Left ventricle myocardium inferior (tissue), 1 donor: Measurements from ENCODE around the gene PCNX2. TPM values are rescaled to one million over a fixed set of nuclear protein-coding genes. Genes with fewer than 3 reads are reported as not detected.
"Not testable (repeated sequence)": the region's sequence is repeated elsewhere in the genome, so short reads cannot be mapped to it uniquely, and the experiment has no call there.

Source experiments
- DNase-seq: peaks from one replicate; pipeline ENCODE4 v3.0.0-alpha.2; 2020
- H3K27ac ChIP-seq: fragments of 200-600 bp; replicated peaks from 2 replicates; pipeline ENCODE4 v1.8.0; 2021
- H3K27me3 ChIP-seq: fragments of 200-600 bp; 2 replicates; pipeline ENCODE4 v1.8.0; 2021; ENCODE audit warnings: low read depth
- H3K36me3 ChIP-seq: fragments of 200-600 bp; 2 replicates; pipeline ENCODE4 v1.8.0; 2021
- H3K4me1 ChIP-seq: fragments of 200-600 bp; 2 replicates; pipeline ENCODE4 v1.8.0; 2021
- H3K4me3 ChIP-seq: fragments of 200-600 bp; 2 replicates; pipeline ENCODE4 v1.8.0; 2021; ENCODE audit warnings: mild to moderate bottlenecking, moderate library complexity
- H3K9me3 ChIP-seq: fragments of 200-600 bp; replicated peaks from 2 replicates; pipeline ENCODE4 v1.8.0; 2021
- intact Hi-C: fragments of 100-400 bp; cut with micrococcal nuclease; formaldehyde crosslinking; loops from one replicate; pipeline ENCODE4 v1.11.0; 2022
- total RNA-seq: library from RNA; stranded (reverse); fragmentation: NEBNext Ultra II Directional; extraction: Animal tissue kit (Norgen Biotek cat#: 25700); gene quantifications from one replicate; pipeline ENCODE4 v1.2.1, GENCODE V29; 2021
- TF ChIP-seq, protein P1 (sequence below): fragments of 200-600 bp; IDR thresholded peaks from 2 replicates; pipeline ENCODE4 v1.8.0; 2021; ENCODE audit warnings: antibody characterized with exemption, mild to moderate bottlenecking, borderline replicate concordance
- donor health status: DM: no; HTN: yes; CAD: no; lungs with severe emphysema.

PCNX2 gene
- total RNA-seq, 1 donor from 2014 or later = 0.82 TPM

DNA sequence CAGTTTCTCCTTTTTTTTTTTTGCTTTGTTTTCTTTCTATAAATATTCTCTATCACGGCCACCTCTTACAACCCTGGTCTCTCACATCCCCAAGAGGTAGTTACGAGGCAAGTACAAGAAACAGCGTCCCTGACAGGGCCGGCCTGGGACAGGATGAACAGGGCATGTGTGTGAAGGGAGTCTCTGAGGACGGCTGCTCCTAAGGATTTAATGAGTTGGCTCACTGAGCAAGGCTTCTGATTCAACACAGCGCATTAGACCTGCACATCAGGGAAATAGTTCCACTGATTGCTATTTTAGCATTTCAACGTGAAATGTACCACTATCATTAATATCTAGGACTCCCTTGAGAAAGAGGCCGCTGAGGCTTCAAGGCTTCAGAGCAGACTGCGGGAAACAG lies 291.1 kb downstream of the PCNX2 start:
- intact Hi-C loops = no loop called here
- H3K27ac ChIP-seq = no peak overlapping the region
- no peaks in the 10 kb centered on the region for H3K36me3 ChIP-seq
- TF ChIP-seq, protein P1, sequence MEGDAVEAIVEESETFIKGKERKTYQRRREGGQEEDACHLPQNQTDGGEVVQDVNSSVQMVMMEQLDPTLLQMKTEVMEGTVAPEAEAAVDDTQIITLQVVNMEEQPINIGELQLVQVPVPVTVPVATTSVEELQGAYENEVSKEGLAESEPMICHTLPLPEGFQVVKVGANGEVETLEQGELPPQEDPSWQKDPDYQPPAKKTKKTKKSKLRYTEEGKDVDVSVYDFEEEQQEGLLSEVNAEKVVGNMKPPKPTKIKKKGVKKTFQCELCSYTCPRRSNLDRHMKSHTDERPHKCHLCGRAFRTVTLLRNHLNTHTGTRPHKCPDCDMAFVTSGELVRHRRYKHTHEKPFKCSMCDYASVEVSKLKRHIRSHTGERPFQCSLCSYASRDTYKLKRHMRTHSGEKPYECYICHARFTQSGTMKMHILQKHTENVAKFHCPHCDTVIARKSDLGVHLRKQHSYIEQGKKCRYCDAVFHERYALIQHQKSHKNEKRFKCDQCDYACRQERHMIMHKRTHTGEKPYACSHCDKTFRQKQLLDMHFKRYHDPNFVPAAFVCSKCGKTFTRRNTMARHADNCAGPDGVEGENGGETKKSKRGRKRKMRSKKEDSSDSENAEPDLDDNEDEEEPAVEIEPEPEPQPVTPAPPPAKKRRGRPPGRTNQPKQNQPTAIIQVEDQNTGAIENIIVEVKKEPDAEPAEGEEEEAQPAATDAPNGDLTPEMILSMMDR = no peak
- H3K4me1 ChIP-seq = no peaks in the 10 kb centered on the region
- DNase-seq = no peak
- H3K27me3 ChIP-seq = no peaks in the 10 kb centered on the region
- H3K9me3 ChIP-seq = no peaks in the 10 kb centered on the region
- no peak overlapping the region for H3K4me3 ChIP-seq

- DNase-seq, H3K4me1 ChIP-seq, H3K27me3 ChIP-seq, H3K27ac ChIP-seq, intact Hi-C loops, H3K4me3 ChIP-seq, H3K36me3 ChIP-seq, H3K9me3 ChIP-seq: not testable (repeated sequence)
Measured at GRCh38 chr1:233003638-233004037, 291.9 kb downstream of the PCNX2 start.

DNA sequence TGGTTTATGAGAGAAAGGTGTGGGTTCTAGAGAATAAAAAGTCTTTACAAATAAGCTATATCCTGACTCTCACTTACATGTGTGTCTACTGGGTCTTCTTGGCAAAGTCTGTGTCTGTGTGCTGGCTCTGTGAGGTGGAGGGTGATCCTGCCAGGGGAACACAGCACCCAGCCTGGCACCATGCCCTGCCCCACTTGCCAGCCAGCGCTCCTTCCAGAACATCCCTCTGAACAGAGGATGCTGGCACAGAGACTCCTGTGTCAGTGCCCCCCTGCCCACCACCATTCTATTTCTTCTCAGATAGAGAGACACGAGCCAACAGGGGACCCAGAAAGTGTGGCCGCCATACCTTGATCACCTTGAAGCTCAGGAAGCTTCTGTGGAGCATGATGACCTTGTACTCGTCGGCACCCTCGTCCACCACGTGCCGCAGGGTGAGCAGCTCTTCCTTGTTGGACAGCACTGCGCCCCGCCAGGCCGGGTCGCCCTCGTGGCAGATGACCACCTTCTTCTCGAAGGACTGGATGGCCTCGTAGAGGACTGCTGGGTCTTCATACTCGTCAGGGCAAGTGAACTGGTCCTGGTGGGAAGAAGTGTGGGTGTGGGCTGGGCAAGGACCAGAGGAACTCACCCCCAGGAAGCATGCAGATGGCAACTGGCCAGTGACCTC lies 295.4 kb downstream of the PCNX2 start:
- Histone ChIP-seq H3K4me3 (no peak overlapping the region), H3K27ac (no peak overlapping the region), H3K9me3 (no peaks in the 10 kb centered on the region), H3K36me3 (no peaks in the 10 kb centered on the region), H3K4me1 (no peaks in the 10 kb centered on the region), H3K27me3 (no peaks in the 10 kb centered on the region)
- DNase-seq = peak; percentile 63
- intact Hi-C loops = no loop called here
- TF ChIP-seq, protein P1 = no peak

GRCh38 chr1:232998646-232999045 lies 296.9 kb downstream of the PCNX2 start:
- H3K4me1 ChIP-seq = no peaks in the 10 kb centered on the region
- no peak for DNase-seq
- no peak overlapping the region for H3K27ac ChIP-seq
- H3K9me3 ChIP-seq = peaks cover 4% of the 10 kb centered on the region
- TF ChIP-seq, protein P1 = no peak
- H3K4me3 ChIP-seq = no peak overlapping the region
- H3K36me3 ChIP-seq = no peaks in the 10 kb centered on the region
- intact Hi-C loops = no loop called here
- no peaks in the 10 kb centered on the region for H3K27me3 ChIP-seq

DNA sequence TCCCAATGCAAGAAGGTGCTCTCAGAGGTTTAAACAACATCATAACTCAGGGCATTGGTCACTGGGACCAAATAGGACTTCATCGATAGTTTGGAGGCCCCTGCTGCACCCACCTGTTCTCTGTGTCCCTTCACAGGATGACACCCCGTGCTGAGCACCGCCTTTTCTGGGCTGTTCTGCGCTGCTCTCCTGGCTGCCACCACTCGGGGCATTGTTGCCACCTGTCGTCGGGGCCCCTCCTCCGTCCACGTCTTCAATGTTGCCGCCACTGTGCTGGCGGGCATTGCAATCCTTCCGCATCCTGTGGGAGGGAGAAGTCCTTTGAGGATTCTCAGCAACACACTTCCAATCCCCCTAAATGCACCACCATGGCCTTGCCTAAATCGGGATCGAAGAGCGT lies 297.4 kb downstream of the PCNX2 start:
- Histone ChIP-seq H3K36me3 (no peaks in the 10 kb centered on the region), H3K4me1 (no peaks in the 10 kb centered on the region), H3K27me3 (no peaks in the 10 kb centered on the region), H3K27ac (no peak overlapping the region), H3K9me3 (peaks cover 9% of the 10 kb centered on the region), H3K4me3 (no peak overlapping the region)
- DNase-seq = no peak
- intact Hi-C loops = no loop called here
- TF ChIP-seq, protein P1 = no peak

GRCh38 chr1:232996143-232996542 lies 299.4 kb downstream of the PCNX2 start:
- H3K27me3 ChIP-seq = no peaks in the 10 kb centered on the region
- H3K27ac ChIP-seq = no peak overlapping the region
- peaks cover 9% of the 10 kb centered on the region for H3K9me3 ChIP-seq
- intact Hi-C loops = no loop called here
- TF ChIP-seq, protein P1 = no peak
- H3K4me3 ChIP-seq = no peak overlapping the region
- DNase-seq = no peak
- H3K4me1 ChIP-seq = peaks cover 11% of the 10 kb centered on the region
- no peaks in the 10 kb centered on the region for H3K36me3 ChIP-seq
